GM10266 (cell line): ENCODE results near the gene FAAP20.

Source experiments
- DNase-seq: peaks from one replicate; pipeline ENCODE4 v3.0.0; 2012; ENCODE audit errors: extremely low spot score
- TF ChIP-seq, protein P1 (sequence below): IDR thresholded peaks from 2 replicates; pipeline ENCODE4 v1.5.1; 2012; ENCODE audit warnings: mild to moderate bottlenecking, low read depth; ENCODE audit not compliant: control insufficient read depth, insufficient read depth; ENCODE audit errors: missing control alignments

Gene FAAP20

DNA sequence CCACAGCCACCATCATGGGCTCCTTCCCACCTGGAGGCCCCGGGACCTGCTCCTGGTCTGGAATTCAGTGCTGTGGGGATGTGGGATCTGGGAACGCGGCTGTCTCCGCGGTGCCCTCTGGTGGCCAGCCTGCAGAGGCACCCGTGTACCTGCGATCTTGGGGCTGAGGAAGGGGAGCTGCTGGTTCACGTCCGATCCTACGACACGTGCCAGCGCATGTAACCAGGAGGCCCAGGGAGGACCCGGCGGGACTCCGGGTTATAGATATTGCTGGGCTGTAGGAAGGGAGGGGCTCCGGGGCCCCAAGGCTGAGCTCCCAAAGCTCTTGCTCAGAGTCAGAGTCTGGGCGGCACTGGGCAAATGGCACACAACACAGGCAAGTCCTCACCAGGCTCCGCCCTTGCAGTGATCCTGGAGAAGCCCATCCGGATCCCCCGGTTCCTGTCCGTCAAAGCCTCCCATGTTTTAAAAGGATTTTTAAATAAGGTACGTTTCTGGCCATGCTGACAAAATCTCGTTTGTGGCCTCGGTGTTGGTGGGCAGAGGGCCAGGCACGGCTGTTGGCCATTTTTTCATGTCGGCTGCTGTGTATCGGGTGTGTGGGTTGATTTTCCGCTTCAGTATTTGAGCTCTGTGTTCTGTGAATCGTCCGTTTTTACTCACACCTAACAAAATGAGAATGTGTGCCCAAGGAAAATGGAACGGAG lies 20.1 kb downstream of the FAAP20 start:
- TF ChIP-seq, protein P1, sequence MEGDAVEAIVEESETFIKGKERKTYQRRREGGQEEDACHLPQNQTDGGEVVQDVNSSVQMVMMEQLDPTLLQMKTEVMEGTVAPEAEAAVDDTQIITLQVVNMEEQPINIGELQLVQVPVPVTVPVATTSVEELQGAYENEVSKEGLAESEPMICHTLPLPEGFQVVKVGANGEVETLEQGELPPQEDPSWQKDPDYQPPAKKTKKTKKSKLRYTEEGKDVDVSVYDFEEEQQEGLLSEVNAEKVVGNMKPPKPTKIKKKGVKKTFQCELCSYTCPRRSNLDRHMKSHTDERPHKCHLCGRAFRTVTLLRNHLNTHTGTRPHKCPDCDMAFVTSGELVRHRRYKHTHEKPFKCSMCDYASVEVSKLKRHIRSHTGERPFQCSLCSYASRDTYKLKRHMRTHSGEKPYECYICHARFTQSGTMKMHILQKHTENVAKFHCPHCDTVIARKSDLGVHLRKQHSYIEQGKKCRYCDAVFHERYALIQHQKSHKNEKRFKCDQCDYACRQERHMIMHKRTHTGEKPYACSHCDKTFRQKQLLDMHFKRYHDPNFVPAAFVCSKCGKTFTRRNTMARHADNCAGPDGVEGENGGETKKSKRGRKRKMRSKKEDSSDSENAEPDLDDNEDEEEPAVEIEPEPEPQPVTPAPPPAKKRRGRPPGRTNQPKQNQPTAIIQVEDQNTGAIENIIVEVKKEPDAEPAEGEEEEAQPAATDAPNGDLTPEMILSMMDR = peak; percentile 91
- DNase-seq = peak; percentile 84

DNA sequence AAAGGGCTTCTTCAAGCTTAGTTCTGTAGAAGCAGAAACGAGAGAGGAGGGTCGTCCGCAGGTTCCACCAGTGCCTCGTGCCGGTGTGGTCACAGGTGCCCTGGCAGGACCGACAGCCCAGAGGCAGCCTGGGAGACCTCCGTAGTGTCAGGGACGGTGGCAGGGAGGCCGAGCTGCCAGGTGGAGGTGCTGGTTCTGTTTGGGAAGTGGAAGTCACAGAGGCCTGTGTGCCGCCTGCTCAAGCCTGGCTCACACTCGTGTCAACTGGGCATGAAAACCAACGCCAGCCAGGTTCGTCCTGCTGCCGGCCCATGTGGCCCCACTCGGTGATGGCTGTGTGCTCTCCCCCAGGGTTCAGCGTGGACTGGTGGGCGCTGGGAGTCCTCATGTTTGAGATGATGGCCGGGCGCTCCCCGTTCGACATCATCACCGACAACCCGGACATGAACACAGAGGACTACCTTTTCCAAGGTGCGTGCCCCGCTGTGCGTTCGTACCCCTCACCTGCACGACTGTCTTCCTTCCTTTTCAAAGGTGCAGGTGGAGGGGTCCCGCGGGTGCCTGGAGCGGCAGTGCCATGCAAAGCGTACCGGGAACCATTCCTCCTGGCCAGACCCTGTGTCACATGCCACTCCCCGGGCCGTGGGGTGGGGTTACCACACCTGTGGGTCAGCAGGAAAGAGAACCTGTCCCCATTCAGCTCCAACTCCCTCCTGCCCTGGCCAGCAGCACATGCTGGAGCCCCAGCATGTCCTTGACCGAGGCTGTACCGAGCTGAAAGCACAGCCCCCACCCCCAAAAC lies 20.8 kb downstream of the FAAP20 start:
- no peak for DNase-seq
- TF ChIP-seq, protein P1 = no peak

DNA sequence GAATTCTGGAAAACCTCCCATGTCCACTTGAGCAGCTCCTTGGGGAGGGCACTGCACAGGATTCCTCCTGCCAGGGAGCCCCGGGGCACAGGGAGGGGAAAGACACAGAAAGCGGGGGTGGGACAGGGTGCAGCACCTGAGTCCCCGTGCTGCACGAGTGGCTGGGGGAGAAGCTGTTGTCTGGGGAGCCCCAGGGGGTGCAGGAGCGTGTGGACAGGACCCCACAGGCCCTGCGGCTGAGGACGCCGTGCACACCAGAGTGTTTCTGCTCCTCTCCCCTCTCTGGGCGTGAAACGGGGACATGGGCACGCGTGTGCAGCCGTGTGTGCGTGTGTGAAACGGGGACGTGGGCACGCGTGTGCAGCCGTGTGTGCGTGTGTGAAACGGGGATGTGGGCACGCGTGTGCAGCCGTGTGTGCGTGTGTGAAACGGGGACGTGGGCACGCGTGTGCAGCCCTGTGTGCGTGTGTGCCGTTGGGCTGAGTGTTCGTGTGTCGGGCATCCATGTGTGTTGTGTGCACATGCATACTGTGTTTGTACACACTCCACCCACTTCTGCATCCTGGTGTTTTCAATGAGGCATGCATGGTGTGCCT lies 21.9 kb downstream of the FAAP20 start:
- TF ChIP-seq, protein P1 = no peak
- no peak for DNase-seq

DNA sequence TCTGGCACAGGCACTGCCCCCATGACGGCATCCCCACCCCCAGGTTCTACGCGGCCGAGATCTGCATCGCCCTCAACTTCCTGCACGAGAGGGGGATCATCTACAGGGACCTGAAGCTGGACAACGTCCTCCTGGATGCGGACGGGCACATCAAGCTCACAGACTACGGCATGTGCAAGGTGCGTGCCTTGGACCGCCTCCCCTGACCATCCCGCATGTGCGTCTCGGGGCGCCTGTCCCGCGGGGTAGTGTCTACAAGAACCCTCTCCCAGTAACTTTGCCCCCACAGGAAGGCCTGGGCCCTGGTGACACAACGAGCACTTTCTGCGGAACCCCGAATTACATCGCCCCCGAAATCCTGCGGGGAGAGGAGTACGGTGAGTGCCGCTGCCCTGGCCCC lies 22.6 kb downstream of the FAAP20 start:
- no peak for DNase-seq
- TF ChIP-seq, protein P1 = no peak

DNA sequence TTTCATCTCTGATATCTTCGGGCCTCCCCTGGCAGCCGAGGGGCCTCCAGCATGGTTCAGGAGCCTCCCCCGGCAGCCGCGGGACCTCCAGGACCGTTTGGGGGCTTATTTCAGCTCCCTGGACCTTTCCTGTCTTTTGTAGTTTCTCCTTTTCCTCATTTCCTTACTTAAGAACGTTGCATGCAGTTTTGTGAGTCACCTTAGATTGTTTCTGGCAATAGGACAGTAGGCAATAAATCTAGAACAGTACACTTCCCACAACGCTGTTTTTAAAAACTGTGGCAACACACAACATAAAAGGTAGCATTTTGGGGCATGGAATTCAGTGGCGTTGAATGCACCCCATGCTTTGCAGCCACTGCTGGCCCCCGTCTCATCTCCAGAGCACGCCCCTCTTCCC lies 24.4 kb downstream of the FAAP20 start:
- TF ChIP-seq, protein P1 = no peak
- DNase-seq = no peak

DNA sequence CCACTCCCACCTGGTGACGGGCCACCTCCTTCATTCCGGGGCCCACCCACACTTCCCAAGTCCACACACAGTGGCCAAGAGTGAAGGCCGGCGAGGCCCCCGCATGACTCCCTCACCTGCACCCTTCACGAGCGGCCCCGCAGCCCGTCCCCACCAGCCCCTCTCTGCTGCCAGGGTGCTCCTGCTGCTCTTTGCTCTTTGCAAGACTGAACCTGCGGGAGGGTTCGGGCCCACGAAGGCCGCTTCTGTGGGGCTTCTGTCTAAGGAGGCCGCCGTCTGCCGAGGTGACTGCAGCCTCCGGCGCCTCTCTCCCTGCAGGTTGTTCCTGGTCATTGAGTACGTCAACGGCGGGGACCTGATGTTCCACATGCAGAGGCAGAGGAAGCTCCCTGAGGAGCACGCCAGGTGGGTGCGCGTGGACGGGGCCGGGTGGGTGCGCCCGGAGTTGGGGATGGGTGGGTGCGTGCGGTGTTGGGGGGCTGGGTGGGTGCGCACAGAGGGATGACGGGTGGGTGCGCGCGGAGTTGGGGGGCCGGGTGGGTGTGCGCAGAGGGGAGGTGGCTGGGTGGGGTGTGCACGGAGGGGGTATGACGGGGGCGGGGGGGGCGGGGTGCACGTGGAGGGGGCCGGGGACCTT lies 25.3 kb downstream of the FAAP20 start:
- TF ChIP-seq, protein P1 = no peak
- DNase-seq = no peak
